Fibroblast of mammary gland (primary cell): Measurements from ENCODE around the gene TTC31.

Experiments
- DNase-seq: peaks from one replicate; pipeline ENCODE4 v3.0.0-alpha.2; 2010; ENCODE audit warnings: low read depth
- H3K4me3 ChIP-seq: 2 replicates; pipeline ENCODE4 v1.5.1; 2011; ENCODE audit warnings: low read depth, mild to moderate bottlenecking, low read length, moderate library complexity; ENCODE audit not compliant: control insufficient read depth
- TF ChIP-seq, protein P1 (sequence below): conservative IDR thresholded peaks from 2 replicates; pipeline ENCODE4 v1.5.1; 2011; ENCODE audit warnings: low read depth, low read length, inconsistent platforms; ENCODE audit not compliant: control insufficient read depth, insufficient read depth

Gene TTC31

GRCh38 chr2:74530239-74531187 is 47.6 kb downstream of the TTC31 start:
- H3K4me3 ChIP-seq, result peak overlapping the region; percentile 98
- peak; percentile 47 for DNase-seq
- TF ChIP-seq, protein P1, sequence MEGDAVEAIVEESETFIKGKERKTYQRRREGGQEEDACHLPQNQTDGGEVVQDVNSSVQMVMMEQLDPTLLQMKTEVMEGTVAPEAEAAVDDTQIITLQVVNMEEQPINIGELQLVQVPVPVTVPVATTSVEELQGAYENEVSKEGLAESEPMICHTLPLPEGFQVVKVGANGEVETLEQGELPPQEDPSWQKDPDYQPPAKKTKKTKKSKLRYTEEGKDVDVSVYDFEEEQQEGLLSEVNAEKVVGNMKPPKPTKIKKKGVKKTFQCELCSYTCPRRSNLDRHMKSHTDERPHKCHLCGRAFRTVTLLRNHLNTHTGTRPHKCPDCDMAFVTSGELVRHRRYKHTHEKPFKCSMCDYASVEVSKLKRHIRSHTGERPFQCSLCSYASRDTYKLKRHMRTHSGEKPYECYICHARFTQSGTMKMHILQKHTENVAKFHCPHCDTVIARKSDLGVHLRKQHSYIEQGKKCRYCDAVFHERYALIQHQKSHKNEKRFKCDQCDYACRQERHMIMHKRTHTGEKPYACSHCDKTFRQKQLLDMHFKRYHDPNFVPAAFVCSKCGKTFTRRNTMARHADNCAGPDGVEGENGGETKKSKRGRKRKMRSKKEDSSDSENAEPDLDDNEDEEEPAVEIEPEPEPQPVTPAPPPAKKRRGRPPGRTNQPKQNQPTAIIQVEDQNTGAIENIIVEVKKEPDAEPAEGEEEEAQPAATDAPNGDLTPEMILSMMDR, result no peak

GRCh38 chr2:74531666-74532065 is 48.8 kb downstream of the TTC31 start:
- TF ChIP-seq, protein P1, result no peak
- no peak for DNase-seq
- no peak overlapping the region for H3K4me3 ChIP-seq

GRCh38 chr2:74532222-74532621 is 49.3 kb downstream of the TTC31 start:
- no peak overlapping the region for H3K4me3 ChIP-seq
- TF ChIP-seq, protein P1, result peak; percentile 38
- peak; percentile 76 for DNase-seq

DNA sequence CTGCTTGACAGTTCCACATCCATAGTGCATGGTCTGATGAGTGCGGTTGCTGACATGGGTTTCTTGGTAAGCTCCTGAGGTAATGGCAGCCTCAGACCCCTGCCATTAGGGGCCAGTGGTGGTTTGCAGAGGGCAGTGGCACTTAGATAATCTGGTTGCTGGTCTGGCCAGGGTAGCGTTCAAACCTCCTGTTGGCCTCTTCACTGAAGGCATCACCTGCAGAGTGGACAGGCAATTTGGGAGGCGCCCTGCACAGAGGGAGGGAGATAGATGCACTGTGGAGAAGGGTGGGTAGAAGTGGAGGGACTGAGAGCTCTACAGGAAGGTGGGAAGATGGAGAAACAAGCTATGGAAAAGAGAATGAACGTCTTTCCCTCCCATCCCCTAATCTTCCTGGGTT is 50.6 kb downstream of the TTC31 start:
- H3K4me3 ChIP-seq, result no peak overlapping the region
- TF ChIP-seq, protein P1, result no peak
- DNase-seq, result no peak

- H3K4me3 ChIP-seq, result no peak overlapping the region
- TF ChIP-seq, protein P1, result no peak
- DNase-seq, result no peak
Measured at GRCh38 chr2:74534411-74534810, 51.5 kb downstream of the TTC31 start.

DNA sequence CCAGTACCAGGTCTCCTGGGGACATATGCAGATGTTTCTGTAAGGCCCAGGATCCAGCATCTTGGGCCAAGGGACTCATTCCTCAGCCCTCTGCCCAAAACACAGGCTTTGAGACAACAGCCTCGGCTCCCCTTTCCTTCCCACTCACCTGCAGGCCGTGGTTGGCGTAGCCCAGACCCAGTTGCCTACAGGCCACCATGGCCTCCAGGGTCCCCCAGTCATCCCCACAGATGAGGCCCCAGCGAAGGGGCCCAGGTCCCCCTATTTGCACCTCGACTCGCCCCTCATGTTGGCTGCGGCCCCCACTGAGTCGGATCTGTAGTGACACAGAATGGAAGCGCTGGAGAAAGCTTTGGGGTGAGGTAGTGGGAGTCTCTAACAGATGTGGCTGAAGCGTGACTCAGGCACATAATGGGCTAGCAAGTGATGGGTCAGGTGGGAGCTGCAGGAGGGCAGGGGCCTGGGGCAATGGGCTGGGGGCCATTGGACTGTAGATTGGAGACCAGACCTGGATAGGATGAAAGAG is 52.6 kb downstream of the TTC31 start:
- TF ChIP-seq, protein P1, result no peak
- no peak overlapping the region for H3K4me3 ChIP-seq
- DNase-seq, result no peak
